HL-60 (cell line): ENCODE results near the gene ERBIN.
"Not testable (repeated sequence)": the region's sequence is repeated elsewhere in the genome, so short reads cannot be mapped to it uniquely, and the experiment has no call there.

Source experiments
- POLR2AphosphoS5 ChIP-seq: IDR thresholded peaks from 2 replicates; pipeline ENCODE4 v1.6.1; 2012; ENCODE audit warnings: low read depth
- REST ChIP-seq: IDR thresholded peaks from 2 replicates; pipeline ENCODE4 v1.6.1; 2012; ENCODE audit warnings: low read depth; ENCODE audit not compliant: insufficient replicate concordance
- SPI1 ChIP-seq: IDR thresholded peaks from 2 replicates; pipeline ENCODE4 v1.6.1; 2012; ENCODE audit warnings: low read depth, mild to moderate bottlenecking, borderline replicate concordance
- TF ChIP-seq, protein P1 (sequence below): IDR thresholded peaks from one replicate; pipeline ENCODE4 v1.5.1; 2011; ENCODE audit warnings: low read length, control low read depth, inconsistent platforms; ENCODE audit not compliant: insufficient read depth

DNA sequence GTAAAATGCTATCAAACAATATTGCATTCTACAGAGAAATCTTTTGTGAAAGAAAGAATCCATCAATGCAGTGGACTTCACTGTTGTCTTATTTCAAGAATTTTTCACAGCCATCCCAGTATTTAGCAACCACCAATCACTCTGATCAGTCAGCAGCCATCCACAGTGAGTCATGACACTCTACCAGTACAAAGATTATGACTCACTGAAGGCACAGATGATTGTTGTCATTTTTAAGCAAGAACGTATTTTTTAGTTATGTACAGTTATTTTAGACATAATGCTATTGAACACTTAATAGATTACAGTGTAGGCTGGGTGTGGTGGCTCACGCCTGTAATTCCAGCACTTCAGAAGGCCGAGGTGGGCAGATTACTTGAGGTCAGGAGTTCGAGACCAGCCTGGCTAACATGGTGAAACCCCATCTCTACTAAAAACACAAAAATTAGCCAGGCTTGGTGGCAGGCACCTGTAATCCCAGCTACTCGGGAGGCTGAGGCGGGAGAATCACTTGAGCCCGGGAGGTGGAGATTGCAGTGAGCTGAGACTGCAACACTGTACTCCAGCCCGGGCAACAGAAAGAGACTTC is 46.6 kb upstream of the ERBIN start:
- TF ChIP-seq, protein P1, sequence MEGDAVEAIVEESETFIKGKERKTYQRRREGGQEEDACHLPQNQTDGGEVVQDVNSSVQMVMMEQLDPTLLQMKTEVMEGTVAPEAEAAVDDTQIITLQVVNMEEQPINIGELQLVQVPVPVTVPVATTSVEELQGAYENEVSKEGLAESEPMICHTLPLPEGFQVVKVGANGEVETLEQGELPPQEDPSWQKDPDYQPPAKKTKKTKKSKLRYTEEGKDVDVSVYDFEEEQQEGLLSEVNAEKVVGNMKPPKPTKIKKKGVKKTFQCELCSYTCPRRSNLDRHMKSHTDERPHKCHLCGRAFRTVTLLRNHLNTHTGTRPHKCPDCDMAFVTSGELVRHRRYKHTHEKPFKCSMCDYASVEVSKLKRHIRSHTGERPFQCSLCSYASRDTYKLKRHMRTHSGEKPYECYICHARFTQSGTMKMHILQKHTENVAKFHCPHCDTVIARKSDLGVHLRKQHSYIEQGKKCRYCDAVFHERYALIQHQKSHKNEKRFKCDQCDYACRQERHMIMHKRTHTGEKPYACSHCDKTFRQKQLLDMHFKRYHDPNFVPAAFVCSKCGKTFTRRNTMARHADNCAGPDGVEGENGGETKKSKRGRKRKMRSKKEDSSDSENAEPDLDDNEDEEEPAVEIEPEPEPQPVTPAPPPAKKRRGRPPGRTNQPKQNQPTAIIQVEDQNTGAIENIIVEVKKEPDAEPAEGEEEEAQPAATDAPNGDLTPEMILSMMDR, result not testable (repeated sequence)
- not testable (repeated sequence) for TF ChIP-seq POLR2AphosphoS5, REST, SPI1
